HG03354 (cell line): ENCODE results near the gene SLC66A2.

ENCODE experiments used
- ATAC-seq: cut with Tn5 transposase; IDR thresholded peaks from one replicate; pipeline ENCODE4 v1.9.1; 2021; ENCODE audit warnings: mild to moderate bottlenecking; ENCODE audit not compliant: unreplicated experiment, poor library complexity, severe bottlenecking

Gene SLC66A2

GRCh38 chr18:79856119-79857007 lies 95.1 kb downstream of the SLC66A2 start:
- ATAC-seq: peak; percentile 67

DNA sequence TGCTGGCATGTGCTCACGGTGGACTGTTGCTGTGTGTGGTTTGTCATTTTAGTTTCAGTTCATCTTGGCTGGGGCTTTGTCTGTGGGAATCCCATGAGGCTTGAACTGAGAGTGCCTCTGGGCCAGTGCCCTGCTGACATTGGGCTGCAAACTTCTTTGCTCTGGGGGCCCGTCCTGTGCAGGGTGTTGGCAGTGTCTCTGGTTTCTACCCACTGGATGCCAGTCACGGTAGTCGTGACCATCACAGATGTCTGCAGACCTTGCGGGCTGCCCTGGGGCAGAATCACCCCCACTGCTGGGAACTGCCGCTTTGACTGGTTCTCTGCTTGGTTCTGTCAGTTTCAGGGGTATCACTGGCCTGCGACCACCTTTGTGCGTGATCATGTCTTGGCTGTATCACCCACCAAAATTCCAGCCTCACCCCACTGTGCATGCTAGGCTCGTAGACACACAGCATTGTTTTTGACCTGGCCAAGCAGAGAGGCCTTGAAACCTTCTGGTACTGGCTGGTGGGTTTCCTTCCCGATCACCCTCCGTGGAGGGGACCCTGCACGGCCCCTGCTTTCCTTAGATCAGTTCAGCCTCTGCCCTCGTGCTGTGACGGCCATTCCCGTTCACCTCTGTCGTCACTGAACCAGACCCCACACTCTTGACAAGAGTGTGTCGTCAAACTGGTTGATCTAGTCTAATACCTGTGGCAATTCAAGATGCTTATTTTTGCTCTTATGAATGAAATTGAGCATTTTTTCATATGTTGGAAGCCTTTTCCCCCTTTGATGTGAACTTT lies 96.1 kb downstream of the SLC66A2 start:
- peak; percentile 76 for ATAC-seq

DNA sequence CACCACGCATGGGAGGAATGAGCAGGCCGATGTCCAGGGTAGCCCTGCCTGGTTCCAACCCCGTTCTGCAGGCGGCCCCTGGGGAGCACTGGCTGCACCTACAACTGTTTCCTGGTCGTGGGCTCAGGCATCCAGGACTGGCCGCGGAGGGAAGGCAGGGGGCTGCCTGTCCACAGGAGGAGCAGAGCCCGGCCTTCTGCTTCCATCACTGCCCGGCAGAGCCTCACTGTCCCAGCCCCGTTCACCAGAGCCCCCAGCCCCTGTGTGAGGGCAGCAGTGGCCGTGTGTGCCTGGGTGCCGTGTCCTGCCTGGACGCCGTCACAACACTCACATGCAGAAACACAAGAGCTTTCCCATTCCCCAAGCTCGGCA lies 97.5 kb downstream of the SLC66A2 start:
- ATAC-seq: no peak

DNA sequence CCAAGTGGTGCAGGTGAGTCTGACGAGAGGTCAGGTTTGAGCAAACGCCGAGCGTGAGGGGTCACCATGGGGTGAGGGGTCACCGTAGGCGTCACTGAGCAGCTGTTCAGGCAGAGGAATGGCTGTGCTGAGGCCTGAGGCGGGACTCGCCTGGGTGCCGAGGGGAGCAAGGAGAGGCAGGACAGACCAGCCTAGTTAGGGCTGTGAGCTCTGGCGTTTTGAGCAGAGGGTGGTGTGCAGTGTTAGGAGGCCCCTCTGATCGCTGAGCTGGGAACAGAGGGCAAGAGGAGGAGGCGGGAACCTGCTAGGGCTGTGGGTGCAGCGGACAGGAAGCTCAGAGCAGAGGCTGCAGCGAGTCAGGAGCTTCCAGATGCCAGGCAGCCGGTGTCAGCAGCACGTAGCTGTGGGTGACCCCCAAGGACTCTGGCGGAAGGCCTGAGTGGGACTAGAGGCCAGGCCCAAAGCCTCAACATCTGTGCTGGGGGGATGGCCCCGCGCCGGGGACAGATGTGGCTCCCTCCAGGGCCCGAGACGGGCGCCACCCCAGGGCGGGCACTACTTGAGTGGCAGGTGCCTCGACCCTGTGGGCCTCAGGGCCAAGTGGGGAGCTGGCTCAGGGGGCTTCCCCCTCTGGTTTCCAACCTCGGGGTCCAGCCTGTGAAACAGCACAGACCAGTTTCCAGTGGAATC lies 98.0 kb downstream of the SLC66A2 start:
- ATAC-seq: no peak

- ATAC-seq: no peak
Observed at GRCh38 chr18:79852561-79853302, 98.7 kb downstream of the SLC66A2 start.
